Muscle of arm (tissue), 12 donors: ENCODE results near the gene MRS2. TPM values are rescaled to one million over a fixed set of nuclear protein-coding genes. Genes with fewer than 3 reads are reported as not detected.
"Not testable (repeated sequence)": the region's sequence is repeated elsewhere in the genome, so short reads cannot be mapped to it uniquely, and the experiment has no call there.

Experiments used
- DNase-seq: peaks from one replicate; pipeline ENCODE4 v3.0.0-alpha.2; 2013
- polyA plus RNA-seq, 12 donors: library from polyadenylated mRNA; unstranded; fragments of 120-200 nt; gene quantifications; one replicate each; pipeline ENCODE4 v1.2.1, GENCODE V29; 2013; ENCODE audit not compliant: insufficient read length in 12 of 12

The MRS2 gene
- polyA plus RNA-seq, 12 donors = 13.0 to 27.3 (median 21.6) TPM; not detected in 1

- DNase-seq = no peak
Measured at GRCh38 chr6:24385536-24386269, 17.0 kb upstream of the MRS2 start.

DNA sequence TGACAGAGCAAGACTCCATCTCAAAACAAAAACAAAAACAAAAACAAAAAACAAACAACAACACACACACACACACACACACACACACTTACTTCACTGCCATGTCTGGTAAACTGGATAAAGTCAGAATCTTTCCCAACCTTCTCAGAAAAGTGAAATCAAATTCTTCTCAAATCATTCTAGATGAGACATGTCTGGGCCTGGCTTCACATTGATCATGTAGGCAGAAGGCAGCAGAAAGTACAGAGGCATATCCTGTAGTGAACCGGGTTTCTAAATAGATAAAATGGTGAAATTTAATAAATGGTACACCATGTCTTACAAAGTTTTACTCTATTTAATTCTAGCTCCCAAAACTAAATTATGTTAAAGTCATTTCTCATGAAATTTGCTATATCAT, 14.9 kb upstream of the MRS2 start:
- no peak for DNase-seq

DNA sequence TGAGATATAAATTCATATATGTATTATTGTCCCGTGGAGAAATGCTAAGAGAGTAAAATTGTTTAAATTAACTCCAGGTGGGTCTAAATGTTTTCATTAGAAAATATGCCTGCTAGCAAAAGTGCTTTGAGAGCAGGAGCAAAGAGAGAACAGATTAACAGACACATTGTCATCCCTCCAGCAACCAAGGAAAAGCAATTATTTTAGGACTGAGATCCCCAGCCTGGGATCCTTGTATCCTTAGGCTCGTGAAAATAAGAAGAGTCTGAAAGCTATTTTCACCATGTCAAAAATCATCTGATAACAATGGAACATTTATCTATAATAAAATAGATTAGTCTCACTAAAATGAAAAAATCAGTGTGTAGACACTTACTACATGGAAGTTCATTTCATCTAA, 11.5 kb upstream of the MRS2 start:
- no peak for DNase-seq

DNA sequence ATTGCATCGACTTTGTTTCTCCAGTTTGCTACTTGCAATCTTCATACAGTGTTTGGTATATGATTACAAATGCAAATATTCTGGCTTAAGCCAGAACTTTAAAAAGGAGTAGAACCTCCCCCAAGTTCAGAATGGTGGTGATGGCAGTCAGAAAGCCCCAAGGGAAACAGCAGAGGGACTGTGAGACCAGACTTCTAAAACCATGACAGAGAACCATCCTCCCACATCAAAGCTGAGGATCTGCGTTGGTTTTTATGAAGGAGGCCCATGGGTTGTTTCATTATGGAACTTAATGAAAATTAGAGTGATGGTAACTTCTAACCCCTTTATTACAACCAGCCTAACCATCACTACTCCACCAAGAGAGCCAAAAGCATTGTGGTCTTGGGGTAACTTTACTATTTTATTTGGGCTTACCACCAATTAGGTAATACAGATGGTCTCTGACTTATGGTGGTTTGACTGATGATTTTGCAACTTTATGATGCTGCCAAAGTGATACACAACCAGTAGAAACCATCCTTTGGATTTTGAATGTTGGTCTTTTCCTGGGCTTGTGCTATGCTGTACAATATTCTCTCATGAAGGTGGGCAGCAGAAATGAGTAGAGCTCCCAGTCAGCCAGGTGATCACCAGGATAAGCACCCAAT, 10.9 kb upstream of the MRS2 start:
- no peak for DNase-seq

DNA sequence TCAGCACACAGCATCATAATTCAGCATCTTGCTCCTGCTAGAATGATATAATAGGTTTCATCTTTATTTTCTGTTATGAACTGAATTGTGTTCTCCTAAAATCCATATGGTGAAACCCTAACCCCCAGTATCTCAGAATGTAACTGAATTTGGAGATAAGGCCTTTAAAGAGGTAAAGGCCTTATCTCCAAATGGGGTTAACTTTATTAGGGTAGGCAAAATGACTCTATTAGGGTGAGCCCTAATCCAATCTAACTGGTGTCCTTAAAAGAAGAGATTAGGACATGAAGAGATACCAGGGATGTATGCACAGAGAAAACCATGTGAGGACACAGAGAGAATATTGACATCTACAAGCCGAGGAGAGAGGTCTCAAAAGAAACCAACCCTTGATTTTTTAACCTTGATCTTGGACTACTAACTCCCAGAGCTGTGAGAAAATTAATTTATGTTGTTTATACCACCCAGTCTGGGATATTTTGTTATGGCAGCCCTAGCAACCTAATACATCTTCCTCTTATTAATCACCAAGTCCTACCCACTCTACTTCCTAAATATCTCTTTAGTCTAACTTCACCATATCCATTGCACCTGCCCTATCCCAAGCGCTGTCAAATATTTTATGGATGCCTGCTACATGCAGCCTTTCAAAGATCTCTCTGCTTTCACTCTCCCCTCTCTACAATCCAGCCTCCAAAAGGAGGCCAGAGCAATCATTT, 8.5 kb upstream of the MRS2 start:
- no peak for DNase-seq

- no peak for DNase-seq
Measured at GRCh38 chr6:24394780-24395437, 7.8 kb upstream of the MRS2 start.

- DNase-seq = no peak
Measured at GRCh38 chr6:24396824-24397223, 5.9 kb upstream of the MRS2 start.

- DNase-seq = no peak
Measured at GRCh38 chr6:24397631-24398030, 5.1 kb upstream of the MRS2 start.

DNA sequence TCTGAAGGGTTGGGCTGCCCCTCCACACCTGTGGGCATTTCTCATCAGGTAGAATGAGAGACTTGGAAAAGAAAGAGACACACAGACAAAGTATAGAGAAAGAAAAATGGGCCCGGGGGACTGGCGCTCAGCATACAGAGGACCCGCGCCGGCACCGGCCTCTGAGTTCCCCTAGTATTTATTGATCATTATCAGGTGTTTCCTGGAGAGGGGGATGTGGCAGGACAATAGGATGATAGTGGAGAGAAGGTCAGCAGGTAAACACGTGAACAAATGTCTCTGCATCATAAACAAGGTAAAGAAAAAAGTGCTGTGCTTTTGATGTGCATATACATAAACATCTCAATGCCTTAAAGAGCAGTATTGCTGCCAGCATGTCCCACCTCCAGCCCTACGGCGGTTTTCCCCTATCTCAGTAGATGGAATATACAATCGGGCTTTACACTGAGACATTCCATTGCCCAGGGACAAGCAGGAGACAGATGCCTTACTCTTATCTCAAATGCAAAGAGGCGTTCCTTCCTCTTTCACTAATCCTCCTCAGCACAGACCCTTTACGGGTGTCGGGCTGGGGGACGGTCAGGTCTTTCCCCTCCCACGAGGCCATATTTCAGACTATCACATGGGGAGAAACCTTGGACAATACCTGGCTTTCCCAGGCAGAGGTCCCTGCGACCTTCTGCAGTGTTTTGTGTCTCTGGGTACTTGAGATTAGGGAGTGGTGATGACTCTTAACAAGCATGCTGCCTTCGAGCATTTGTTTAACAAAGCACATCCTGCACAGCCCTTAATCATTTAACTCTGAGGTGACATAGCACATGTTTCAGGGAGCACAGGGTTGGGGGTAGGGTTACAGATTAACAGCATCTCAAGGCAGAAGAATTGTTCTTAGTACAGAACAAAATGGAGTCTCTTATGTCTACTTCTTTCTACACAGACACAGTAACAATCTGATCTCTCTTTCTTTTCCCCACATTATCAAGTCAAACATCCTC, 2.4 kb upstream of the MRS2 start:
- not testable (repeated sequence) for DNase-seq

- no peak for DNase-seq
Measured at GRCh38 chr6:24401458-24401857, 1.3 kb upstream of the MRS2 start.

DNA sequence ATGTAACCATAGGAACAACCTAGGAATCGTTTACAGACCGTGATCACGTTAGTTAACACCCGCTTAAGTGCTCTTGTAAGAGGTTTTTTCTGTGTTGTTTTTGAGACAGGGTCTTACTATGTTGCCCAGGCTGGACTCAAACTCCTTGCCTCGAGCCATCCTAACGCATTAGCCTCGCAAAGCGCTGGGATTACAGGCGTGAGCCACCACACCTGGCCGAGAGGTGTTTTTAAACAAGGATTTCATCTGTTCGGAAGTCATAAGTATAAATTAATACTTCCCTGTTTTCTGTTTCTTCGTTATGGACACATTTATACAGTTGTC, 727 bp downstream of the MRS2 start:
- DNase-seq = no peak

- DNase-seq = no peak
Measured at GRCh38 chr6:24405262-24405661, 2.5 kb downstream of the MRS2 start.

DNA sequence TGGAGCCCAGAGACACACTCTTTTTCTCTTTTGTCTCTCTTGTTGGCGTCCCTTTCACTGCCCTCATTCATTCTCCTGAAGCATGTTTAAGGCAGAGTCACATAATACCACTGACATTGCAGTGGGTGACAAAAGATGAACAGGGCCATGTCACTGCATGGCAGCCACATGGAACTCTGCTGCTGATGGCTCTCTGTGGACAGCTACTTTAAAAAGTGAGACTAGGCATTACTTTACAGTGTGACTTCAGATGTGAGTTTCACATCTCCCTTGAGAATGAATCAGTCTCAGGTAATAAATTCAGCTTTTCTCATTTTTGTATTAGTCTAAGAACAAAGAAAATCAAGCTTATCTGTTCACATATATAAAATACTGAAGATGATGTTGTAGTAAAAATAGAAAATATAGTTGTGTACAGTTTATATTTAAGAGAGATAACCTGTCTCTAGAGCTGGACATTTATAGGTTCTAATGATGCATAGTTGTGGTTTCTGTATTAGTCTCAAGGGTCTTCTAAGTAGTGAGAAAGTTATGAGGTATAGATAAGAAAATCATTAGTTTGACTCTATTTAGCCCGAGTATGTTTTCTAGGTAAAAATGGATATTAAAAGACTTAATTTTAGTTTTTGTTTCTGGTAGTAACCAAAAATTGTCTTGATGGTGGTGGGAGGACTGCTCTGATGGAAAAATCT, 6.1 kb downstream of the MRS2 start:
- DNase-seq = no peak

GRCh38 chr6:24410622-24411021, 7.9 kb downstream of the MRS2 start:
- DNase-seq = no peak

DNA sequence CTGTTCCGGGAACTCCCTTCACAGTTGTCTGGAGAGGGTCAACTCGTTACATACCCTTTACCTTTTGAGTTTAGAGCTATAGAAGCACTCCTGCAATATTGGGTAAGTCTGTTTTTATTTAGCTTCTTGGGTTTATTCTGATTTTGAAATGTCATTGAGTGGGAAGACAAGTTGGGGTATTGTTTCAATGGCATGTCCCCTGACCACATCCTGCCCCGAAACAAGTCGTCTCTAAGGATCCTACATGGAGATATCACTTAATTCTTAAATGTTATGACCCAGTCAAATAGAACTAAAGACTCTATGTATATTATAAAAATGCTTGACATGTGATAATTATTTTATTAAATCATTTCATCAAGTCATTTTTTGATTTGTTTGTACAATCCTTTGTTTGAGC, 9.6 kb downstream of the MRS2 start:
- no peak for DNase-seq

GRCh38 chr6:24414531-24414930, 11.8 kb downstream of the MRS2 start:
- not testable (repeated sequence) for DNase-seq

GRCh38 chr6:24415753-24416152, 13.0 kb downstream of the MRS2 start:
- no peak for DNase-seq

DNA sequence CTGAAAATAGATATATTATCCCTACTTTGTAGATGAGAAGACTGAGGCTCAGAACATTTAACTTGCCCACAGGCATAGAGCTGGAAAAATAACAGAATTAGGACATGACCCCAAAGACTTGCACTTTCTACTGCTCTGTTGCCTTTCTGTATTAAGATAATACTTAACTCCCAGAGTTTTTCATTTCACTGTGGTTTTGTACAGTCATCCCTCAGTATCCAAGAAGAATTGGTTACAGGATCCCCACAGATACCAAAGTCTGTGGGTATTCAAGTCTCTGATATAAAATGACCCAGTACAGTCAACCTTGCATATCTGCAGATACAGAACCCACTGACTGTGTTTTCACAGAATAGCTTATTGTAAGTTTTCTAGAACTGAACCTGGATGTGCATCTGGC, 16.8 kb downstream of the MRS2 start:
- no peak for DNase-seq

GRCh38 chr6:24425091-24425490, 22.4 kb downstream of the MRS2 start:
- no peak for DNase-seq

DNA sequence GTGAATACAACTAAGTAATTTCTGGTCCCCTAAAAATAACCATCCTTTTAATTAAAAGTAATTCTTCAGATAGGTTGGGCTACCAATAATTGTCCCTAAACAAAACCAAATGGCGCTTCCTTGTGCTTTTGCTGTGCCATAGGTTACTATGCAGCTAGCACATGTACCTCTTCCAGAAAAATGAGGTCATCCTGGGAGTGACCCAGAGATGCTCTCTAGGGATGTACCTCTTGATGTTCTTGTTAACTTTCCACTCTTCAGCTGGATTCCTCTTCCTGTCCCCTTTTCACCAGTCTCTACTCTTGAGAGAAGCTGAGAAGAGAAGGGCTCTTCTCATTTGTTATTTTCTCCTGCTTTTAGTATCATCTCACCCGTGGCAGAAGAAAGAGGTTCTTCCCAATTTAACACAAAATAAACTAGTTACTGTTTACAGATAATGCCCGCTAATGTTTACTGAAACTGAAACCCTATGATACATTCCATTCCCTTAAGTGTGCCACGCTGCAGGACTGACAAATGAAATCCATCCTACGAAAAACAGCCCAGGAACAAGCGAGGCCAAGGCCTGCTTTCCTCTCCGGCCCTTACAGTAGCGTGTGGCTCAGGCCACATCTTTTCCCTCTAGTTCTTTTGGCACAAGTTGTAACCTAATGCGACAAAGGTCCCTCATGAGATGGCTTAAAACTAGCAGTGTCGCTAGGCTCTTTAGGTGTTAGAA, 24.2 kb downstream of the MRS2 start:
- no peak for DNase-seq
